ENCODE measurements around the gene ZNF521.

The ZNF521 gene

GRCh38 chr18:25134861-25135260 lies 217.1 kb downstream of the ZNF521 start:
- Mint-ChIP-seq H3K27me3 (ENCODE audit: low read depth) (no peaks in the 10 kb centered on the region), H3K4me3 (no peak overlapping the region), H3K27ac (peak overlapping the region; percentile 45 to 85 (median 77)), H3K4me1 (peaks cover 56% of the 10 kb centered on the region), H3K36me3 (ENCODE audit: low read depth) (peaks cover 27% of the 10 kb centered on the region), H3K9me3 (no peaks in the 10 kb centered on the region)
- TF ChIP-seq, protein P1, sequence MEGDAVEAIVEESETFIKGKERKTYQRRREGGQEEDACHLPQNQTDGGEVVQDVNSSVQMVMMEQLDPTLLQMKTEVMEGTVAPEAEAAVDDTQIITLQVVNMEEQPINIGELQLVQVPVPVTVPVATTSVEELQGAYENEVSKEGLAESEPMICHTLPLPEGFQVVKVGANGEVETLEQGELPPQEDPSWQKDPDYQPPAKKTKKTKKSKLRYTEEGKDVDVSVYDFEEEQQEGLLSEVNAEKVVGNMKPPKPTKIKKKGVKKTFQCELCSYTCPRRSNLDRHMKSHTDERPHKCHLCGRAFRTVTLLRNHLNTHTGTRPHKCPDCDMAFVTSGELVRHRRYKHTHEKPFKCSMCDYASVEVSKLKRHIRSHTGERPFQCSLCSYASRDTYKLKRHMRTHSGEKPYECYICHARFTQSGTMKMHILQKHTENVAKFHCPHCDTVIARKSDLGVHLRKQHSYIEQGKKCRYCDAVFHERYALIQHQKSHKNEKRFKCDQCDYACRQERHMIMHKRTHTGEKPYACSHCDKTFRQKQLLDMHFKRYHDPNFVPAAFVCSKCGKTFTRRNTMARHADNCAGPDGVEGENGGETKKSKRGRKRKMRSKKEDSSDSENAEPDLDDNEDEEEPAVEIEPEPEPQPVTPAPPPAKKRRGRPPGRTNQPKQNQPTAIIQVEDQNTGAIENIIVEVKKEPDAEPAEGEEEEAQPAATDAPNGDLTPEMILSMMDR (IDR thresholded peaks at IDR 0.05; ENCODE audit: unreplicated experiment in 3 of 3): no peak

DNA sequence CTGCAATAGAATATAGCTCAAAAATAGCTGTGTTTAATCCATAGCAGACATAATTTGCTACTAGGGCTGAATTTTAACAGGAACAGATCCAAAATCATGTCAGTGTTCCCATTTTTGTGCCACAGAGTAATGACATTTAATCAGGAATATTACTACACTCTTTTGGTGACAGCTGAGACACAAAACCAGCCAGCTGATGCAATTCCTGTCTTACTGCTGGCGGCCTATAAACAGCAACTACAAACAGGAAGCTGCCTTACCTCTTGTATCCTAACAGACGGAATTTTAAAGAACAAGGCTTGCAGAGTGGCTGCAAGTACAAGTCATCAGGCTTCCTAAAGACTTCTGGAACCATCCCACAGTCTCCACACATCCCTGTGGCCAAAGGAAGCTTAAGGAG lies 218.1 kb downstream of the ZNF521 start:
- H3K27me3 Mint-ChIP-seq (ENCODE audit: low read depth): no peaks in the 10 kb centered on the region
- TF ChIP-seq, protein P1 (IDR thresholded peaks at IDR 0.05; ENCODE audit: unreplicated experiment in 3 of 3): no peak
- H3K27ac Mint-ChIP-seq: peak overlapping the region in 2 of 3 experiments; percentile 77 to 85
- peaks cover 49% of the 10 kb centered on the region for H3K4me1 Mint-ChIP-seq
- no peak overlapping the region for H3K4me3 Mint-ChIP-seq
- peaks cover 34% of the 10 kb centered on the region for H3K36me3 Mint-ChIP-seq (ENCODE audit: low read depth)
- no peaks in the 10 kb centered on the region for H3K9me3 Mint-ChIP-seq

DNA sequence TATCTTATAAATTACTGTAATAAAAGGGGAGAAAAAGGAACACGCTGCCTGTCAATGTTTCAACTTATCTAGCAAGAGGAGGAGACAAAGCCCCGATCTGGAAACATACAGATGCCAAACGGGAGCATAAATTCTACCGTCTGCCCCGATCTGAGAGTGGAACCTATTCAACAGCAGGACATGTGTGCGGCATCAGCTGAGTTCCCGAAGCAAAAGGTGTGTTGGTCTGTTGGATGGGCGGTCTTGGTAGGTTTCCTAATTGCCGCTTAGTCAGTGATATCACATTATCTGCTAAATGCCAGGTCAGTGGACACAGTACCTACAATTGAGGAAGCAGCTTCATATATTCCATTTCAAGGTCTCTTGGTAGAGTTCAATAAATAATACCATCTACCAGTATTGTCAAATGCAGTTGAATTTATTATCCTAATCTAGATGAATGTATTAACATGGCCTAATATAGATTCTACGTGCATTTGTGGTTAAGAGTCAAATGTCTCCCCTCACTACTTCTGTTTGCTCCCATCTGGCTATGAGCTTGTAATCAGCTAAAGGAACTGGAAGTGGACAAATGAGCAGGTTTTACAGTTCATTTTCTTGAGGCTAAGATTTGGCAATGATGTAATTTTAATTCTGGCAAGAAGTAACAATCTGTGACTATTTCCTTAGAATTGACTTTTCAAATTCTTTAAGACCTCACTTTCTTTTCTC lies 219.0 kb downstream of the ZNF521 start:
- Mint-ChIP-seq H3K27ac (no peak overlapping the region), H3K4me1 (peaks cover 49% of the 10 kb centered on the region), H3K36me3 (ENCODE audit: low read depth) (peaks cover 43% of the 10 kb centered on the region), H3K4me3 (no peak overlapping the region), H3K9me3 (no peaks in the 10 kb centered on the region), H3K27me3 (ENCODE audit: low read depth) (no peaks in the 10 kb centered on the region)
- TF ChIP-seq, protein P1 (IDR thresholded peaks at IDR 0.05; ENCODE audit: unreplicated experiment in 3 of 3): no peak

GRCh38 chr18:25126751-25127150 lies 225.2 kb downstream of the ZNF521 start:
- H3K27me3 Mint-ChIP-seq (ENCODE audit: low read depth): no peaks in the 10 kb centered on the region
- H3K4me1 Mint-ChIP-seq: peaks cover 11% of the 10 kb centered on the region
- no peak overlapping the region for H3K4me3 Mint-ChIP-seq
- TF ChIP-seq, protein P1 (IDR thresholded peaks at IDR 0.05; ENCODE audit: unreplicated experiment in 3 of 3): no peak
- peaks cover 48% of the 10 kb centered on the region for H3K36me3 Mint-ChIP-seq (ENCODE audit: low read depth)
- peaks cover under 1% of the 10 kb centered on the region for H3K9me3 Mint-ChIP-seq
- no peak overlapping the region for H3K27ac Mint-ChIP-seq

GRCh38 chr18:25125680-25126079 lies 226.3 kb downstream of the ZNF521 start:
- Mint-ChIP-seq H3K36me3 (ENCODE audit: low read depth) (peaks cover 49% of the 10 kb centered on the region), H3K27me3 (ENCODE audit: low read depth) (no peaks in the 10 kb centered on the region), H3K4me1 (peaks cover 11% of the 10 kb centered on the region), H3K9me3 (peaks cover 3% of the 10 kb centered on the region), H3K27ac (no peak overlapping the region), H3K4me3 (no peak overlapping the region)
- TF ChIP-seq, protein P1 (IDR thresholded peaks at IDR 0.05; ENCODE audit: unreplicated experiment in 3 of 3): no peak

All from nephron (organoid).